NT2/D1 (cell line): ENCODE data around the gene DDX11.
"Not testable (repeated sequence)": the region's sequence is repeated elsewhere in the genome, so short reads cannot be mapped to it uniquely, and the experiment has no call there.

Experiments used
- YY1 ChIP-seq: IDR thresholded peaks from 2 replicates; pipeline ENCODE4 v1.6.1; 2011; ENCODE audit not compliant: insufficient read length, insufficient read depth
- ZNF274 ChIP-seq: IDR thresholded peaks from 2 replicates; pipeline ENCODE4 v1.6.1; 2011; ENCODE audit warnings: mild to moderate bottlenecking, low read depth, low read length

DNA sequence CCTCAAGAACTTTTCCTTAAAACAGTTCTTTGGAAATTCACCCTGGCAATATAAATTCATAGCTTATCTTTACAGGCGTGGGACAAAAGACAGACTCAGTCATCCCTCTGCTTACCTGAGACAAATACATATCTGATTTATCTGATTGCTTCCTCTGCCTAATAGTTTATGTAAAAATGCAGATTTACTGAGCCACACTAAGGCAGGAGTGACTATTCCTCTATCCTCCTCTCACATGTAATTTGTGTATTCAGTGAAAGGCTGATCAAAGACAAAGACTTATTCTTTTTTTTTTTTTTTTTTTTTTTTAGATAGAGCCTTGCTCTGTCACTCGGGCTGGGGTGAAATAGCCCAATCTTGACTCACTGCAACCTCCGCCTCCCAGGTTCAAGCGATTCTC is 77.1 kb downstream of the DDX11 start:
- not testable (repeated sequence) for TF ChIP-seq YY1, ZNF274
